ENCODE measurements around the gene EXOC4.

EXOC4 gene

GRCh38 chr7:133534816-133535215 is 281.9 kb downstream of the EXOC4 start:
- TF ChIP-seq CTCF (IDR thresholded peaks at IDR 0.05; ENCODE audit: poor library complexity, severe bottlenecking): no peak
- no peak for ATAC-seq (ENCODE audit: low read depth)
- no peak overlapping the region for H3K4me3 ChIP-seq (ENCODE audit: severe bottlenecking)
- no peaks in the 10 kb centered on the region for H3K36me3 ChIP-seq (ENCODE audit: low read depth)
- no peak for DNase-seq (ENCODE audit: low spot score)
- no peaks in the 10 kb centered on the region for H3K4me1 ChIP-seq (ENCODE audit: insufficient read depth, poor library complexity, severe bottlenecking)
- H3K27ac ChIP-seq (ENCODE audit: poor library complexity, severe bottlenecking): no peak overlapping the region
- no peaks in the 10 kb centered on the region for H3K9me3 ChIP-seq (ENCODE audit: severe bottlenecking)
- no peaks in the 10 kb centered on the region for H3K27me3 ChIP-seq (ENCODE audit: insufficient read depth, poor library complexity, severe bottlenecking)

- Histone ChIP-seq H3K36me3 (ENCODE audit: low read depth) (no peaks in the 10 kb centered on the region), H3K4me1 (ENCODE audit: insufficient read depth, poor library complexity, severe bottlenecking) (no peaks in the 10 kb centered on the region), H3K4me3 (ENCODE audit: severe bottlenecking) (no peak overlapping the region), H3K27me3 (ENCODE audit: insufficient read depth, poor library complexity, severe bottlenecking) (no peaks in the 10 kb centered on the region), H3K27ac (ENCODE audit: poor library complexity, severe bottlenecking) (no peak overlapping the region), H3K9me3 (ENCODE audit: severe bottlenecking) (no peaks in the 10 kb centered on the region)
- ATAC-seq (ENCODE audit: low read depth) (no peak), DNase-seq (ENCODE audit: low spot score) (no peak)
- no peak for TF ChIP-seq CTCF (IDR thresholded peaks at IDR 0.05; ENCODE audit: poor library complexity, severe bottlenecking)
Measured at GRCh38 chr7:133535308-133535707, 282.4 kb downstream of the EXOC4 start.

DNA sequence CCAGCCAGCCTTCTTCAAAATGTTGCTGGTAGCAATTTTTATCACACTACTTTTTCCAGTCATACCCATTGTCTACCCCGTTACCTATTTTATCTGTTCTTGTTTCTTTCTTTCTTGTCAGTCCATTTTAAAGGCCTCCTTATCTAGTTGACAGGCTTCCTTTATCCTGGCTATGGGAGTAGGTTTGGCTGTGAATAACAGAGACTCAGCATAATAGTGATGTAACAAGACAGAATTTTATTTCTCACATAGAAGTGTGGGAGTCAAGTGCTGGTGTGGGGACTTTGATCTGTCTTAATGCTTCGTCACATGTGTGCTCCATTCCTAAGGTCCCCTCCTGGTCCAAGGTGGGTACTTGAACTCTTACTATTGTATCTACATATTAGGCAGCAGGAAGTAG is 283.6 kb downstream of the EXOC4 start:
- ATAC-seq (ENCODE audit: low read depth) (no peak), DNase-seq (ENCODE audit: low spot score) (no peak)
- Histone ChIP-seq H3K36me3 (ENCODE audit: low read depth) (no peaks in the 10 kb centered on the region), H3K4me3 (ENCODE audit: severe bottlenecking) (no peak overlapping the region), H3K4me1 (ENCODE audit: insufficient read depth, poor library complexity, severe bottlenecking) (no peaks in the 10 kb centered on the region), H3K9me3 (ENCODE audit: severe bottlenecking) (no peaks in the 10 kb centered on the region), H3K27me3 (ENCODE audit: insufficient read depth, poor library complexity, severe bottlenecking) (no peaks in the 10 kb centered on the region), H3K27ac (ENCODE audit: poor library complexity, severe bottlenecking) (no peak overlapping the region)
- TF ChIP-seq CTCF (IDR thresholded peaks at IDR 0.05; ENCODE audit: poor library complexity, severe bottlenecking): no peak

DNA sequence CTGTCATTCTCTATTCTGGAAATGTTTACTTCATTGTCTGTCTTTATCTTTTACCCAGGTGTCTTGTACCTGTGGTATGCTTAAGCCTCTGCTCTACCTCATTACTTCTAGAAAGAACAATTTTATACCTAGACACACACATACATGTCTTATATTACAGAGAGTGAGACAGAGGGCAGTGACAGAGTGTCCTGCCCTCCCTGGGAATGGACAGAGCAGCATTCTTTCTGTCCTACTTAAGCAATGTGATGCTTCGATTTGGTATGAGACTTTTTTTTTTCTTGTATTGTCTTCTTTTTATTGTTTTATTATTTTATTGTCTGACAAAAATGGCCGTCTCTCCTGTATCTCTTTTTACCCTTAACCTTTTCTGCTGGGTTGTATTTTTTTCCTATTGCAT is 286.1 kb downstream of the EXOC4 start:
- no peak for TF ChIP-seq CTCF (IDR thresholded peaks at IDR 0.05; ENCODE audit: poor library complexity, severe bottlenecking)
- no peaks in the 10 kb centered on the region for H3K27me3 ChIP-seq (ENCODE audit: insufficient read depth, poor library complexity, severe bottlenecking)
- peak; percentile 38; the same call in 1 of the 3 replicates for ATAC-seq (ENCODE audit: low read depth)

DNA sequence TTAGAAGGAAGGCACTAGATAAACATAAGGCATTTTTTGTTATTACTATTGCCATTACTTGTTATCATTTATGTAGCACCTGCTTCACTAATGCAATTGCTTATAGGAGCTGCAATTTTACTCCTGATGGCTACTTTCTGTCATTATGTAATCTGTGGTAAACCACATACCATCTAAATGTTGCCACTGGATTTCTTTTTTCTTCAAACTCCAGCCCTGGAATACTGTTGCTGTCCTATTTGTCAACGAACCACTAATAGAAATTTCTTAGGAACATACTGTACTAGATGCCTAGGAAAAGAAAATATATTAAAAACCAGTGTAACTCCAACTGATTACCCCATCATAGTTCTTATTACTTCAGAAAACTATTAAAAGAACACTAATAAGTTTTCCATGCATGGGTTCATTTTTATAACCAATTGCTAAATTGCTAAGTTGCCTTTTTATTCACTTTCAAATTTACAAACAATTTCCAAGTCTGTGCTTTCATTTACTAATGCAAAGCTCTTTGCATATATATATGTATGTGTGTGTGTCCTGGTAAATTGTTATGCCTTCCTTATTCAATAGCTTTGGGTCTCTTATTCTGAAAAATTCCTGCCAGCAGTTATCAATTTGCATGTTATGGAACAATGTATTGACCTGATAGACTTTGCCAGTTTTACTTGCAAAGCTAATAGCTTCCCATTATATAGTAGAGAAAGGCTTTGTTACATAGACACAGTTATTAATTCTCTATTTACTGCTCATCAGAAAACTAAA is 287.4 kb downstream of the EXOC4 start:
- TF ChIP-seq CTCF (IDR thresholded peaks at IDR 0.05; ENCODE audit: poor library complexity, severe bottlenecking): no peak
- Histone ChIP-seq H3K9me3 (ENCODE audit: severe bottlenecking) (no peaks in the 10 kb centered on the region), H3K4me1 (ENCODE audit: insufficient read depth, poor library complexity, severe bottlenecking) (peaks cover 2% of the 10 kb centered on the region), H3K4me3 (ENCODE audit: severe bottlenecking) (no peak overlapping the region), H3K27ac (ENCODE audit: poor library complexity, severe bottlenecking) (no peak overlapping the region), H3K36me3 (ENCODE audit: low read depth) (no peaks in the 10 kb centered on the region), H3K27me3 (ENCODE audit: insufficient read depth, poor library complexity, severe bottlenecking) (no peaks in the 10 kb centered on the region)
- DNase-seq (ENCODE audit: low spot score) (no peak), ATAC-seq (ENCODE audit: low read depth) (no peak)

More for the DNA sequence above, 286.1 kb downstream of the EXOC4 start:
- Histone ChIP-seq H3K27ac (ENCODE audit: poor library complexity, severe bottlenecking) (no peak overlapping the region), H3K9me3 (ENCODE audit: severe bottlenecking) (no peaks in the 10 kb centered on the region), H3K4me3 (ENCODE audit: severe bottlenecking) (no peak overlapping the region), H3K36me3 (ENCODE audit: low read depth) (no peaks in the 10 kb centered on the region), H3K4me1 (ENCODE audit: insufficient read depth, poor library complexity, severe bottlenecking) (no peaks in the 10 kb centered on the region)
- no peak for DNase-seq (ENCODE audit: low spot score)

Data from RWPE2 (cell line).